Testis (tissue), 3 donors: Measurements from ENCODE around the gene TBC1D16. TPM values are rescaled to one million over a fixed set of nuclear protein-coding genes. Genes with fewer than 3 reads are reported as not detected.

ENCODE experiments used
- DNase-seq: peaks from one replicate; pipeline ENCODE4 v3.0.0-alpha.2; 2019
- H3K27ac ChIP-seq, 2 donors: fragments of 200-600 bp; sonication (generic); one replicate each; pipeline ENCODE4 v1.5.1; 2019
- H3K27me3 ChIP-seq: fragments of 200-600 bp; sonication (generic); one replicate; pipeline ENCODE4 v1.5.1; 2019
- H3K36me3 ChIP-seq: fragments of 200-600 bp; sonication (generic); one replicate; pipeline ENCODE4 v1.5.1; 2017; ENCODE audit warnings: low read depth; ENCODE audit errors: missing control alignments
- H3K4me1 ChIP-seq: fragments of 200-600 bp; sonication (generic); one replicate; pipeline ENCODE4 v1.5.1; 2019
- H3K4me3 ChIP-seq, 2 donors: fragments of 200-600 bp; sonication (generic); one replicate each; pipeline ENCODE4 v1.5.1; 2017 to 2019
- H3K9me3 ChIP-seq: fragments of 200-600 bp; sonication (generic); one replicate; pipeline ENCODE4 v1.5.1; 2017
- CTCF ChIP-seq, 3 experiments: fragments of 450-650 bp in 2 of 3; fragments of 200-600 bp in 1 of 3; sonication (generic) in 1 of 3; IDR thresholded peaks; one replicate each; pipeline ENCODE4 v1.5.1; 2016 to 2019; ENCODE audit warnings: antibody characterized with exemption in 3 of 3, mild to moderate bottlenecking in 2 of 3, moderate library complexity in 1 of 3
- POLR2A ChIP-seq: fragments of 450-650 bp; IDR thresholded peaks from one replicate; pipeline ENCODE4 v1.6.1; 2017; ENCODE audit warnings: antibody characterized with exemption, mild to moderate bottlenecking, moderate library complexity
- WGBS, 2 donors: methylation state at CpG; one replicate each; pipeline ENCODE4 v1.1.5; 2018; 5-methylcytosine and 5-hydroxymethylcytosine counted together
- intact Hi-C: fragments of 100-400 bp; cut with DNase I; formaldehyde crosslinking; loops from one replicate; pipeline ENCODE4 v1.15.1; 2023; ENCODE audit warnings: low total_unique reads
- polyA plus RNA-seq: library from polyadenylated mRNA; stranded (reverse); fragments of 350-450 nt; fragmentation: Illumina TruSeq; extraction: RNeasy Lipid Tissue Mini Kit (QIAGEN cat#74804); gene quantifications from one replicate; pipeline ENCODE4 v1.2.3, GENCODE V29; 2014; ENCODE audit warnings: low read depth, low replicate concordance; ENCODE audit not compliant: insufficient read depth
- total RNA-seq, 2 donors: library from RNA; depleted of rRNA; stranded (reverse); fragments of >200 nt; gene quantifications; one replicate each; pipeline ENCODE4 v1.2.3, GENCODE V29; 2016

Gene TBC1D16
- total and polyA plus RNA-seq, 3 donors from 2014 or later, result 11.0 to 16.0 (median 11.7) TPM

GRCh38 chr17:79891113-79891730 lies 144.4 kb downstream of the TBC1D16 start:
- no peak overlapping the region for H3K27ac ChIP-seq
- no peak for DNase-seq
- no peaks in the 10 kb centered on the region for H3K27me3 ChIP-seq
- H3K4me3 ChIP-seq, result no peak overlapping the region
- no peaks in the 10 kb centered on the region for H3K9me3 ChIP-seq
- H3K4me1 ChIP-seq, result no peaks in the 10 kb centered on the region
- intact Hi-C loops, result no loop called here
- WGBS, 2 donors, result 87 to 90% methylated on average over 16 of the region's 16 CpGs
- H3K36me3 ChIP-seq, result no peaks in the 10 kb centered on the region
- TF ChIP-seq POLR2A (no peak), CTCF (IDR thresholded peaks at IDR 0.05) (no peak)

DNA sequence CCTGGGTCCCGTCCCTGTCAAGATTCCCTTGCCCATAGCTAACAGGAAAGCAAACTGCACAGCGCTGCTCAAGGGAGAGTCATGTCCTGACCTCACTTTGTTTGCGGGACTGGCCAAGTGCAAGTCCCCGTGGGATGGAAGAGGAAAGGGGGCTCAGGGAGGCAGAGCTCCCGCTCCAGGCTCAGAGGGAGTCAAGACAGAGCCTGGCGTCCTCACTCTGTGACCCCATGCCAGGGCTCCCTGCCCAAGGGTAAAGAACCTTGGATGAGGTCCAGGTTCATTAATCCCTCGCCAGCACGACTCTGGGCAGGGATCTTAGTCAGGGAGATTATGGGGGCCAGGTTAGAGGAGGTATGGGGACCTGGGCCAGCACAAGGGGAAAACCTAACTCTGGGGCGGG lies 145.0 kb downstream of the TBC1D16 start:
- no peaks in the 10 kb centered on the region for H3K9me3 ChIP-seq
- no peak for TF ChIP-seq POLR2A
- TF ChIP-seq CTCF (IDR thresholded peaks at IDR 0.05), result no peak
- no peaks in the 10 kb centered on the region for H3K36me3 ChIP-seq
- H3K27me3 ChIP-seq, result no peaks in the 10 kb centered on the region
- no peak for DNase-seq
- H3K27ac ChIP-seq, result no peak overlapping the region
- WGBS, 2 donors, result 46 to 53% methylated on average over 8 to 9 of the region's 9 CpGs
- intact Hi-C loops, result no loop called here
- no peaks in the 10 kb centered on the region for H3K4me1 ChIP-seq
- no peak overlapping the region for H3K4me3 ChIP-seq

GRCh38 chr17:79888811-79889634 lies 146.6 kb downstream of the TBC1D16 start:
- DNase-seq, result no peak
- Histone ChIP-seq H3K4me3 (no peak overlapping the region), H3K27me3 (no peaks in the 10 kb centered on the region), H3K36me3 (no peaks in the 10 kb centered on the region), H3K4me1 (no peaks in the 10 kb centered on the region), H3K9me3 (no peaks in the 10 kb centered on the region), H3K27ac (no peak overlapping the region)
- TF ChIP-seq CTCF (IDR thresholded peaks at IDR 0.05), result no peak
- no peak for TF ChIP-seq POLR2A
- 83 to 94% methylated on average over 22 of the region's 22 CpGs for WGBS, 2 donors
- intact Hi-C loops, result no loop called here

GRCh38 chr17:79888009-79888540 lies 147.6 kb downstream of the TBC1D16 start:
- TF ChIP-seq POLR2A (no peak), CTCF (IDR thresholded peaks at IDR 0.05) (no peak)
- no peak for DNase-seq
- Histone ChIP-seq H3K9me3 (no peaks in the 10 kb centered on the region), H3K27ac (no peak overlapping the region), H3K4me3 (no peak overlapping the region), H3K27me3 (no peaks in the 10 kb centered on the region), H3K36me3 (no peaks in the 10 kb centered on the region), H3K4me1 (no peaks in the 10 kb centered on the region)
- intact Hi-C loops, result no loop called here
- WGBS, 2 donors, result 92 to 94% methylated on average over 13 to 17 of the region's 17 CpGs
